NOMO-1 (cell line): ENCODE data around the gene RAG1.

Experiments used
- DNase-seq, 2 experiments: peaks; one replicate each; lab custom pipeline; 2025; ENCODE audit not compliant: unreplicated experiment in 2 of 2; lab: John Stamatoyannopoulos, UW

RAG1 gene

DNA sequence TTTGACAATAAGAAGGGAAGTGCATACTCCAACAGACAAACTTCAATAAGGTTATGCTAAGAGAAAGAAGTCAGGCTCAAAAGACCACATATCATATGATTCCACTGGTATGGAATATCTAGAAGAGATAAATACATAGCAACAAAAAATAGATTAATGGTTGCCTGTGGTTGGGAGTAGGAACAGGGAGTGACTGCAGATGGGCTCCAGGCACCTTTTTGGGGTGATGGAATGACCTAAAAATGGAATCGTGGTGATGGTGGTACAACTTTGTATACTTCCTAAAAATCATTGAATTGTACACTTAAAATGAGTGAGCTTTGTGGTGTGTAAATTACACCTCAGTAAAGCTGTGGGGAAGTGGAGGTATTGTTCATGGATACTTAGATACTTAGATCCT is 59.2 kb downstream of the RAG1 start:
- no peak for DNase-seq

DNA sequence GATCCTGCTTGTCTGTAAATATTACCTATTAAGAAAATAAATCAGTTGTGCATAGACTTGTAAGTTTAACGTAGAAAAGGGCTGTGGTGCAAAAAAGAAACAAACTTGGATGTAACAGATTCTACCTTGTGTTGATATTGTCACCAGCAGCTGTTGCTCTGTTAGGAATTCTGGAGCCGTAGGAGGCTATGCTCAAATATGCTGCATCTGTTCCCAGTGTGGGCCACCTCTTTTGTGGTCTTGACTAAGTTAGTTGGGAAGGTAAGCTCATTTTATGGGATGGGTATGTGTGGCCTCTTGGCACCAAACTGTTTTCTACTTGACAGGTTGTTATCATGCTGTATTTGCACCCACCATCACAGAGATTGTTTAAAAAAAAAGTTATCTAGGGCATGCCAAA is 59.7 kb downstream of the RAG1 start:
- DNase-seq, result no peak

DNA sequence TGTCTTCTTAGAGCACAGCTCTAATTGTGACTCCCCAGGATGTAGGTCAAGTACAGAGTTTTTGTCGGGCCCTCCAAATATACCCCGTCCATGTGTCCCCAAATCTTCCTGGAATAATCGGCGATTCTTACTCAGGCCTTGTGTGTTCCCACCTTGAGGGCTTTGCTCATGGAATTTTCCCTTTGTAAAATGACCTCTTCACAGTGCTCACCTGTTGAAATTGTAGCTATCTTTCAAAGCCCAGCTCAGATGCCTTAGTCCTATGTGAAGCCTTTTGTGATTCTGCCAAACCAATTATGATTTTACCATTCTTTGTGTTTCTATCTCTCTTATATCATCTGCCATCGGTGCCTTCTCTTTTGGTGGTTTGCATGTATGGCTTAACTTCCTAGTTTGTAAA is 60.3 kb downstream of the RAG1 start:
- no peak for DNase-seq

DNA sequence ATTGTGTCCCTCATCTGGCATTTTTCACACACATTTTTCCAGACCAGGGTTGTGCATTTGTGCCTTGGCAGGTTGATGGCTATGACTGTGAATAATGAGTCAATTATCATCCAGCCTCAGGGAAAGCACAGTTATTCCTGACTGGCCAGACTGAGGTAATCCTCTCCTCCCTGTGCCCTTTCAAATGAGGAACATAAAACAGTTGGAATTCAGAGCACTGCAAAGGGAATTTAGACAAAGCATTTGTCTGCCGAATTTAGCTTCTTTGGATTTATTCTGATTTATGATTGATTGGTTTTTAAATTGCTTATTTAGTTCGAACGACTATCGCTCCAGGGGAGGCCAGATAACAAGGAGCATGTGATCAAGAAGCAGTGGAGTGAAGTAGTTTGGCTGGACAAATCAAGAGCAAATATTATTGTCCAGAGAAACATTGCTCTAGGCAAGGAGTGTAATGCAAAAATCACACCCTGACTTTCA is 61.0 kb downstream of the RAG1 start:
- no peak for DNase-seq
